ENCODE data around the gene DNAJC1. TPM values are rescaled to one million over a fixed set of nuclear protein-coding genes. Genes with fewer than 3 reads are reported as not detected.

DNAJC1 gene
- total and polyA plus RNA-seq, 10 of the 15 experiments (the other 5 are each of a cell fraction or from before 2014, with no cell fraction given) = 2.5 to 39.3 (median 20.4) TPM

- no peak overlapping the region for H3K27ac ChIP-seq (ENCODE audit: control insufficient read depth, insufficient read depth)
- FAIRE-seq (no peak), DNase-seq (ENCODE audit: low read depth, low spot score) (no peak), ATAC-seq (no peak)
- H3K4me1 ChIP-seq (ENCODE audit: control insufficient read depth, insufficient read depth, low read length) = no peaks in the 10 kb centered on the region
- CTCF ChIA-PET = no interaction called here
- no peaks in the 10 kb centered on the region for H3K27me3 ChIP-seq (replicated peaks in 1 of 2; ENCODE audit: control insufficient read depth in 2 of 2, insufficient read depth in 2 of 2, low read length in 1 of 2)
- H3K9me3 ChIP-seq (replicated peaks; ENCODE audit: control insufficient read depth, insufficient read depth, low read length) = no peaks in the 10 kb centered on the region
- RAD21 ChIA-PET (ENCODE audit: unreplicated experiment) = no interaction called here
- WGBS (ENCODE audit: insufficient coverage, insufficient replicate concordance, low lambda C conversion rate, missing lambda C conversion rate) = 97% methylated on average over 2 of the region's 2 CpGs
- H3K4me2 ChIP-seq (ENCODE audit: control insufficient read depth, insufficient read depth) = no peak overlapping the region
- H4K20me1 ChIP-seq (ENCODE audit: control insufficient read depth, insufficient read depth) = no peaks in the 10 kb centered on the region
- SMC1A ChIA-PET (ENCODE audit: uncharacterized antibody, unreplicated experiment) = interaction anchor here (0.9 to 2.0 kb wide), 3 partner anchors 8 to 17 kb away, joined by 3 to 6 read pairs (median 3); no protein-coding TSS in a partner anchor
- no TSS peak for BruUV-seq (replicated peaks)
- in situ Hi-C loops (cut with MboI) = no loop called here
- H3K9ac ChIP-seq (ENCODE audit: control insufficient read depth, insufficient read depth, low read length) = no peak overlapping the region
- no peaks in the 10 kb centered on the region; a peak in 4 of 4 replicates for H3K36me3 ChIP-seq (ENCODE audit: control insufficient read depth in 2 of 2, insufficient read depth in 2 of 2, low read length in 1 of 2)
- intact Hi-C loops (cut with micrococcal nuclease; ENCODE audit: unreplicated experiment) = no loop called here
- H2AFZ ChIP-seq (ENCODE audit: control insufficient read depth, low read depth, low read length) = no peak overlapping the region
- POLR2A ChIA-PET = interaction anchor here (0.6 to 0.7 kb wide), 2 partner anchors 49 to 66 kb away, joined by 3 to 5 read pairs; no protein-coding TSS in a partner anchor
- no peak overlapping the region for H3K4me3 ChIP-seq
- H3K79me2 ChIP-seq (ENCODE audit: control insufficient read depth, insufficient read depth, low read length) = no peaks in the 10 kb centered on the region
- TF ChIP-seq WRNIP1 (IDR thresholded peaks at IDR 0.05; ENCODE audit: borderline replicate concordance, low read depth, low read length) (no peak), BACH1 (IDR thresholded peaks at IDR 0.05; ENCODE audit: borderline replicate concordance) (no peak), NFIC (IDR thresholded peaks at IDR 0.05; ENCODE audit: low read depth, low read length) (no peak), GATAD2B (conservative IDR thresholded peaks at IDR 0.05; ENCODE audit: low read depth) (no peak), KDM1A (IDR thresholded peaks at IDR 0.05; ENCODE audit: borderline replicate concordance) (no peak), TCF3 (IDR thresholded peaks at IDR 0.05; ENCODE audit: borderline replicate concordance, insufficient read depth, low read depth, low read length) (no peak), SUPT20H (IDR thresholded peaks at IDR 0.05; ENCODE audit: borderline replicate concordance, control insufficient read depth, low read depth, low read length) (no peak), BMI1 (IDR thresholded peaks at IDR 0.05; ENCODE audit: borderline replicate concordance) (no peak), ZBTB11 (CRISPR knock-in tag; IDR thresholded peaks at IDR 0.05) (no peak)
Observed at GRCh38 chr10:21760332-21760731, 243.2 kb downstream of the DNAJC1 start.

Data from GM12878 (cell line).